Middle frontal gyrus (tissue), 1 donor: ENCODE measurements around the gene PLCB4.

Experiments used
- DNase-seq: peaks from one replicate; pipeline ENCODE4 v3.0.0-alpha.2; 2015; ENCODE audit warnings: low spot score; ENCODE audit errors: extremely low spot score

Gene PLCB4

DNA sequence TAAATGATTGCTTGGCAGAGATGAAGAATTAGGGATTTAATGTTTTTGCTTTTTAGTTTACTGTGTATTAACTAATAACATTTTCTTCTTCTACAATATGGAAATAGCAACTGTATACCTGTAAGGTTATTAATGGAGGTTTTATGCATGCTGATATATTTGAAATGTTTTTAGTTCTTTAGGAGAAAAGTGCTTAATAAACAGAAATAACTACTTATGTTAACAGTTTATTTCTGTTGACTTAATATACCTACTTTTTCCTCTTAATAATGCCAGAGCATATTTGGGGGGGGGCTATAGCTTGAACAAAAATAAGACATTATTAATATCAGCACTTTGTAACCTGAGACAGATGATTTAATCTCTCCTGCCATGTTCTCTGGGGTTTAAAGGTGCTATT is 33.6 kb downstream of the PLCB4 start:
- no peak for DNase-seq

GRCh38 chr20:9103955-9104354 is 35.1 kb downstream of the PLCB4 start:
- no peak for DNase-seq

DNA sequence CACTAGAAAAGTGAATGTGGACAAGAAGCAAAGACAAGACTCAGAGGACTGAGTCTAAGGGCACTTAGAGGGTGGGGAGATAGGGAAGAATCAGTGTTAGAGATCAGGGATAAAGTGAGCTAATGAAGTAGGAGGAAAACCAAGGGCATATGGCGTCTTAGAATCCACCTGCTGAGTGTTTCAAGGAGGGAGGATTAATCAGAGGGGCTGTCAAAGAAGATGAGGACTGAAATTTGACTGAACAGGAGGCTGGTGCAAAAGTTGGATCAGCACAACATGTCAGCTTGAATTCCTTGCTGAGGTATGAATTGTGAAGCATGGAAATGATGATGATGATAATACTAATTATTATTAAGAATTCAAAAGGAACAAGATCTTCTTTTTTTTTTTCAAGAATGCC is 39.4 kb downstream of the PLCB4 start:
- DNase-seq = no peak

DNA sequence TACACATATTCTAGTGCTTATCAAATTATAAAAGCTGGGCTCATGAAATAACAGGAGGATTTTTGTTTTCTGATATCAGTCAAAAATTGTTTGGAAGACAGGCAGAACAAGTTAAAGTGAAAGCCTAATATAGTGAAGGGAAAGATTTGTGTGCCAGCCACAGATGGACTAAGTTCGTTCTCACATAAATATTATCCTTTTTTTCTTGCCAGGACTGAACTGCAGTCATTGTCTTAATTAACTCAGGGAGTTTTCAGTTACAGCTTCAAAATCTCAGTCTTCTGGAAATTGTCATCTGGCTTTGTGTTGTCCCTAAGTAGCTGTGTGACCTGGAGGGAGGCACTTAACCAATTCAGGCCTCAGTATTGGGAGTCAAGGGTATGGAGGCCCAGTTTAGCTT is 40.7 kb downstream of the PLCB4 start:
- DNase-seq = no peak

GRCh38 chr20:9110365-9110764 is 41.5 kb downstream of the PLCB4 start:
- no peak for DNase-seq

DNA sequence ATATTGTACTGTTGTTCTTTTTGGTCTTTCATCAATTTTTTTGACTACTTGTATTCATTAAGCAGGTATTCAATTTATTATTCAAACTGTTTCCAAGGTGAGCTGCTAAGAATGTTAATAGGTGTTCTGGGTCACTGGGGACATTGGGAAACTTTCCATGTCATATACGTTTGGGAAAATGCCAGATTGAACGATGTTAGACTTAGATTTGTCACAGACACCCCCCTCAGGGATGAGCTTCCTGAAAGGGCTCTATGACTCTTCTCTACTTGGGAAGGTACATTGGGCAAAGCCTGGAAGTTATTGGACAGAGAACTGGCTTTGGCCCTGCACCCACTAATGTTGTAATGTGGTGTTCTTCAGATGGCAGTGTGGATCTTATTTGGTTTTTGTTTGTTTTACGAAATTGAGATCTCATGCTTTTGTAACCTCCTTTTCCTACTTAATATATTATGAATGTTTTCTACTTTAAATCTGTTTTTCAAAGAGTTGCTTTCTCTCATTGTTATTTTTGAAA is 42.1 kb downstream of the PLCB4 start:
- no peak for DNase-seq

DNA sequence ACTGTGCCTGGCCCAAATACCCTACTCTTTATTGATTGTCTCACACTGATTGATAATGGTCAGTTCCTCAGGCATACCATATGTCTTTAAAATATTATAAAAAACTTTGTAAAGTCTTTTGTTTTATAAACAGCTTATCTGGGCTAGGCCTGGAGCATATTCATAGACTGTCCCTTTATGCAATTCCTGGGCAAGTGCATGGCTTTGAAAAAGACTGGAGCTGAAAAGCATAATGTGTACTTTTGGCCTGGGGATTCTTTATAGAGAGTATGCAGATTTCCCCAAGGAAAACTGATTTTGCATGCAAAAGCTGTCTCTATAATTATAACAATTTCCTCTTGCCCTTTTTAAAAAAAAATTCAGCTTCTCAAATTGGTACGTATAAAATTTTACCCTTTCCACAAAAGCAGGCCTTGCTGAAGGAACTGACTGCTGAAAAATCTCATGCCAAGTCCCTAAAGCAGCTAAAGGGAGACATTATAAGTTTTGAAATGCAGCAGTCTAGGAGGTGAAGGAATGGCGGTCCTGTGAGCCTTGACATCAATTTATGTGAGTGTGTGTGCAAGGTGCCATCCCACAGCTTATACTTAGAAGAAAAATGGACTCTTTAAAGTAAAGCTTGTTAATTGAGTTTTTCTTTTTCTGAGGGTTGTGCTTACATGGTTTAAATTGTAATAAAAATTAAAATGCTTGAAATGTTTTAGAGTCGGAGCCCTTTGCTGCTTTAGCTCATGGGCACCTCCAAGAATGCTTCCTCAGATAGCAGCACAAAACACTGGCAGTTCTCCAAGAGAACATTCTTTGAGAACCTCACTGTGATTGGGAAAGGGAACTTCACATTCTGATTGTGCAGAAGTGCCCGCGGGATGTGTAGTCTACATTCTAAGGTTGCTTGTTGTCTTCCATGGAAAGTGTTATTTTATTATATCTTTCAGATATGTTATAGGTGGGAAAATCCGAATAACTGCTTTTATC is 43.9 kb downstream of the PLCB4 start:
- no peak for DNase-seq

- no peak for DNase-seq
Measured at GRCh38 chr20:9114709-9115108, 45.8 kb downstream of the PLCB4 start.

DNA sequence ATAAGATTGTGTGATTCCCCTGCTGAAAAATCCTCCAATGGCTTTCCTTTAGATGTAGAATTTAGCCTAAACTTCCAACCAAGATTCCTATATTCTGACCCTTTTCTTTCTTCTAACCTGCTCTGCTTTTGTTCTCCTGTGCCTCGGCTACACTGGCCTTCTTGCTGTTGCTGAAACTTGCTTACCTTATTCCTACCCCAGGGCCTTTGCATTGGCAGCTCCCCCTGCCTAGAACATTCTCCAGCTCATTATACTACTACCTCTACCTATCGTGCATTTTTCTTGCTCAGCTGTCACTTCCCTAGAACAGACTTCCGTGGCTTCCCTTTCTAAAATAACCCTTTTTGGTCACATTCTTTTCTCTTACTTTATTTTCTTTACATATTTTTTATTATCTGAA is 48.7 kb downstream of the PLCB4 start:
- no peak for DNase-seq

DNA sequence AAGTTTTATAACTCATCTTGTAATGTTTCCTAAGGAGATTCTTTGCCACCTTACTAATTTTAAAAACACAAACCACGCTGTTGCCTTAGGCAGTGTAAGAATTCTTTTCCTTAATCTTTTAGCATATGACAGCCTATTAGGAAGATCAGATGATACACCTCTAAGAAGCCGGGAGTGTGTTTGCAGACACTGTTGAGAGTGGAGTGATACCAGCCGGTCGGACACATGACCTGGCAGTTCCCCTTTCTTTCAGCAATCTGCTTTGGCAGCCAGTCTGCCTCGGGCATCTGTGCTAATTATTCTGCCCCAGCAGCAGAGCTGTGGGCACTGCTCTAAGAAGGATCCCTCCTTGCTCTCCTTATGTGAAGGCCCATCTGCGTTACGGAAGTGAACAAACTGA is 50.9 kb downstream of the PLCB4 start:
- no peak for DNase-seq

- DNase-seq = no peak
Measured at GRCh38 chr20:9121211-9121610, 52.3 kb downstream of the PLCB4 start.

DNA sequence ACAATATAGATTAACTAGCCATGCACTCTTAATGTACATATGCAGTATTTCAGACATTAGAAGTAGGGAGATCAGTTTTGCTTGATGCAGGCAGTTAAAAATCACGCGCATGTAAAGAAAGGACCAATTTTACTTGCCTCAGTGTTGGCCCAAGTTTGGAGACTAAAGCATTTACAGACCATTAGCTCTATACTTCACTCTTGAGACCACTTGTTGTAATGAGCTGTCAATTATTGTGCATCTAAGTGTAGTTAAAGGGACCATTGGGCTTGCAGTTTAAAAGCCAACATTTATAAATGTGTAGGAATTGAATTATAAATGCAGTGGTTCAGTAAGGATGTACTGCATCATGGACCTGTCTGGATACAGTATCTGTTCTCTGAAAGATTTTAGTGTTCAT is 53.7 kb downstream of the PLCB4 start:
- DNase-seq = no peak

DNA sequence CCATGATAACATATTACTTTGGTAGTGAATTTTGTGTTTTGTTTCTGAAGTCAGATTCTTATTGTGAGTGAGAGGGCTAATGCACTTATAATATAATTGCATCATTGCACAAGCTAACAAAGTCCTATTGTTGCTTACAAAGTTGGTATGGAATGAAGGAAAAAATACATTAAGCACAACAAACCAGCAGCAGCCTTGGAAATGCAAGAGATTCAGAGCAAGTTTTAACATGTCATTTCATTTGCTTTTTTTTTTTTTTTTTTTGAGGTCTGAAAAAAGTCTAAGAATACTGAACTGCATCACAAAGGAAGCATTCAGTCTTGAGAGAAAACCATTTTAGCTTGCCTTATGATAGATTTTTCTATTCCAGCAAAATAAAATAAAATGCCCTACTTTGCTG is 57.6 kb downstream of the PLCB4 start:
- no peak for DNase-seq

DNA sequence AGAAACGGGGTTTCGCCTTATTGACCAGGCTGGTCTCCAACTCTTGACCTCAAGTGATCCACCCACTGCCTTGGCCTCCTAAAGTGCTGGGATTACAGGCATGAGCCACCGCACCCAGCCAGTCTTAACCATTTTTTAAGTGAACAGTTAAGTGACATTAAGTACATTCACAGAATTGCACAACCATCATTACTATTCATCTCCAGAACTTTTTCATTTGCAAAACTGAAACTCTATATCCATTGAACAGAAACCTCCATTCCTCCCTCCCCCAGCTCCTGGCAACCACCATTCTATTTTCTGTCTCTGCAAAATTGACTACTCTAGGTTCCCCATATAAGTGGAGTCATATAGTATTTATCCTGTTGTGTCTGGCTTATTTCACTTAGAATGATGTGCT is 59.7 kb downstream of the PLCB4 start:
- no peak for DNase-seq

DNA sequence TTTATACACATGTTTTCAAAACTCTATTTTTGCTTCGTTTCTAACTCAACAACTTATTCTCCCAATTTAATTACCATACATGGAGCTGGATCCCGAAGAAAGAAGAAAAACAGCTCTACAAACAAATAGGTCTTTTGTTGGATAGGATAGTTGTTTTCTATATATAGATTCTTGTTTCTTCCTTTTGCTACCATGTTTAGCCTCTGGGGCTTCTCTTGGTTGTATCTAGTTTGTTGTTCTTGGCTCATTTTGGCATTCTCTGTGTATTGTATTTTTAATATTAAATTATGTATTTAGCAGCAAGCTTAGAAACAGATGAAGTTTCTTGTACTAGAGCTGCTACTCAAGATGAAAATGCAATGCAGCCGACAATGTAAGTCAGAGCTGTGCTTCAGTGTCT is 60.9 kb downstream of the PLCB4 start:
- DNase-seq = no peak

- no peak for DNase-seq
Measured at GRCh38 chr20:9130521-9130920, 61.6 kb downstream of the PLCB4 start.

DNA sequence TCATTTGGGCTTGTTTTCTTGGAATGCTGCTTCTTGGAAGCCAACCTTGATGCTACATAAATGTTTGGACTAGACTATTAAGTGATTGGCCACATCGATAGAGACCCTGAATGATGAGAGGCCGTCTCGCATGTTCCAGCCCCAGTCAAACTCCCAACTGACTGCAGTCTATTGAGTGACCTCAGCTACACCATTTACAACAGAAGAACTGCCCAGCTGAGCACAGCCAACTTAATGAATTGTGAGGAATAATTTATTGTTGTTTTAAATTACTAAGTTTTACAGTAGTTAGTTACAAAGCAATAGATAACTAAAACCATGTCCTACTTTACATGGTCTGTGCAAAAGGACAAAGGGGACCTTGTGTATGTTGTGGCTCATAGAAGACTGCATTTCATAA is 63.0 kb downstream of the PLCB4 start:
- DNase-seq = no peak

DNA sequence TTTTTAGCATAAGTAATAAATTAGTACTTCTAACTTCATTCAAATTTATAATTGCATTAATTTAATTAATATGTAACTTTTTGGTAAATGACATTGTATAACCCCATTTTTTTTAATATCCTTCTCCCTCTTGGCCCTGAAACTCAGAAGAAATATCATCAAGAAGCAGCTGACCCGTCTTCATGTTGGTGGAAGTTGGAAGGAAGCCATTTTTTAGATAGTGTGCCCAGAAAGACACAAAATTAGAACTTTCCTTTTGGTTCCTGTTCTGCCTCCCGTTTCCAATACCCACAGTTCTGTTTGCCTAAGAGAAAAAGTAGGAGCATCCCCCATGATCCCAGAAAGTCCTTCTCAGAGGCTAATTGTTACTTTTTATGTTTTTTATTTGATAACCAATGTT is 65.5 kb downstream of the PLCB4 start:
- no peak for DNase-seq

DNA sequence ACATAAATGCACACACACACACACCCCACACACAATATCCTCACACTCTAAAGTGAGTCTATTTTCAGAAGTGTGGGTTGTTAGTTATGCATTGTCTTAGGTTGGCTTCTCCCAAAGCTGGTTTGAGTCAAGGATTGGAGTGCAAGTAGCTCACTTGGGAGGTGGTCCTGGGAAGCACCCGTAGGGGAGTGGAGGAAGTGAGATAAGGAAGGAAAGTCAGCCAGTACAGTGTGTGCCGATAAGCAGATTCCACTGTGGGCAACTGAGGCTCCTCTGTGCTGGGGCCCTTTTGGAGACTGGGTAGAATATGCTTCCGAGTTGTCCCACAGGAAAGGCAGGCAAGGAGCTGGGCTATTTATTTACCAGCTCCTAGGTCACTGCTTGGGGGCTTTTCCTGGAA is 67.2 kb downstream of the PLCB4 start:
- no peak for DNase-seq

DNA sequence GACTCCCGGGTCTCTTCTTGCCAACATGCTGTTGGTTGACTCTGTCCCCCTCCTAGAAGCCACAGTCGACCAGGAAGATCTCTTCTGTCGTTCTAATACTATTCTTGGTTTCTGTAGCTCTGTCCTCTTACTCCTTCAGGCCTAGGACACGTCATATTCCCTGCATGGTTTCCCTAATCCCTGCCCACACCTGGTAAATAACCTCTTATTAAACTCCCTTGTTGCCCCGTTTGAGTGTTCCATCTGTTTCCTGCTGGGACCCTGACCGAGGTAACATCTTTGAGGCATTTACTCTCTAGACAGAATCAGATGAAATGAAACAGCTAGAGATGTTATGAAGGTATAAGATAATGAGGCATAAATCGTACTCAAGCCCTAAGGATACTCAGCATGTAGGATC is 68.1 kb downstream of the PLCB4 start:
- DNase-seq = no peak

- no peak for DNase-seq
Measured at GRCh38 chr20:9139106-9139833, 70.4 kb downstream of the PLCB4 start.

- no peak for DNase-seq
Measured at GRCh38 chr20:9140162-9140760, 71.4 kb downstream of the PLCB4 start.
